ENCODE measurements around the gene TRIM67. TPM values are rescaled to one million over a fixed set of nuclear protein-coding genes. Genes with fewer than 3 reads are reported as not detected.

TRIM67 gene
- total and polyA plus RNA-seq, 2 of the 4 experiments (the other 2 are of a cell fraction): not detected

DNA sequence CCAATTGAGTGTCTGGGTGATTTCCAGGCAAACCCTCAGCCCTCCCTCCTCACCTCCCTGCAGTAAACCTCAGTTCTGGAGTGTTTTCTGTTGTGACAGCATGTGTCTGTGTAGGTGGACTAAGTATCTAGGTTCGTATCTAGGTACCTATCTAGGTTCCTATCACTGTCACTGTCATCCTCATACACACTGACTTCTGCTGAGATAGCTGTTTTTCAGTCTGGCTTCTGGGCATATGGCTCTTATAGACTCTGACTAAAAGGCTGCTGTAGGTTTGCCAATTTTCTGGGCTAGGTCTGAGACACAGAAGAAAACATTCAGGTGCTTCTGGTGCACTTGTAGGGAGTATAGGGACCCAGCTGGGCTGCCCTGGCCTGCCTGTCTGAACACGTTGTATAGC lies 8.1 kb upstream of the TRIM67 start:
- Histone ChIP-seq H3K4ac (ENCODE audit: low read depth, low read length) (no peak overlapping the region), H3K56ac (ENCODE audit: extremely low read depth, insufficient read depth, low read length) (no peak overlapping the region), H3K4me2 (ENCODE audit: low read depth, low read length) (no peak overlapping the region), H3K27me3 (ENCODE audit: control insufficient read depth, insufficient read depth, low read length) (peaks cover 2% of the 10 kb centered on the region), H2AFZ (replicated peaks; ENCODE audit: low read length, poor library complexity) (no peak overlapping the region), H3K79me1 (ENCODE audit: low read depth in 1 of 2, low read length in 2 of 2) (no peaks in the 10 kb centered on the region), H3K36me3 (ENCODE audit: control insufficient read depth, insufficient read depth, low read length) (no peaks in the 10 kb centered on the region), H4K91ac (ENCODE audit: insufficient read depth, low read depth, low read length) (no peak overlapping the region), H3K9me3 (ENCODE audit: control insufficient read depth, insufficient read depth, low read length) (0 out of 2 replicates have a peak, but pooled peaks cover 3% of the 10 kb centered on the region), H3K9me1 (ENCODE audit: insufficient read depth, low read length) (no peaks in the 10 kb centered on the region), H4K8ac (ENCODE audit: low read depth in 2 of 2, low read length in 2 of 2) (no peak overlapping the region), H4K5ac (ENCODE audit: low read depth, low read length) (no peak overlapping the region), H2BK20ac (ENCODE audit: low read depth, low read length) (no peak overlapping the region), H2AK9ac (replicated peaks; ENCODE audit: low read depth, low read length, poor library complexity) (no peak overlapping the region), H2BK15ac (ENCODE audit: low read depth, low read length) (no peak overlapping the region), H3K14ac (replicated peaks; ENCODE audit: low read depth, low read length) (no peak overlapping the region), H4K20me1 (ENCODE audit: insufficient read depth, low read length) (no peaks in the 10 kb centered on the region), H3K4me1 (ENCODE audit: control insufficient read depth, insufficient read depth, low read length) (no peaks in the 10 kb centered on the region), H3K9ac (ENCODE audit: low read depth, low read length) (no peak overlapping the region), H2BK120ac (ENCODE audit: low read depth, low read length) (no peak overlapping the region), H2AK5ac (ENCODE audit: low read depth, low read length) (no peak overlapping the region), H3K18ac (ENCODE audit: low read depth, low read length) (no peak overlapping the region), H3K23ac (ENCODE audit: low read depth, low read length) (no peak overlapping the region), H3K4me3 (ENCODE audit: insufficient read depth, low read depth, low read length) (no peak overlapping the region), H2BK5ac (ENCODE audit: low read depth, low read length, poor library complexity, severe bottlenecking) (no peak overlapping the region), H3K27ac (ENCODE audit: insufficient read depth, low read length) (no peak overlapping the region)
- intact Hi-C loops (cut with micrococcal nuclease): no loop called here
- TF ChIP-seq MAZ (IDR thresholded peaks at IDR 0.05; ENCODE audit: borderline replicate concordance, low read depth, low read length): no peak
- TF ChIP-seq, protein P1, sequence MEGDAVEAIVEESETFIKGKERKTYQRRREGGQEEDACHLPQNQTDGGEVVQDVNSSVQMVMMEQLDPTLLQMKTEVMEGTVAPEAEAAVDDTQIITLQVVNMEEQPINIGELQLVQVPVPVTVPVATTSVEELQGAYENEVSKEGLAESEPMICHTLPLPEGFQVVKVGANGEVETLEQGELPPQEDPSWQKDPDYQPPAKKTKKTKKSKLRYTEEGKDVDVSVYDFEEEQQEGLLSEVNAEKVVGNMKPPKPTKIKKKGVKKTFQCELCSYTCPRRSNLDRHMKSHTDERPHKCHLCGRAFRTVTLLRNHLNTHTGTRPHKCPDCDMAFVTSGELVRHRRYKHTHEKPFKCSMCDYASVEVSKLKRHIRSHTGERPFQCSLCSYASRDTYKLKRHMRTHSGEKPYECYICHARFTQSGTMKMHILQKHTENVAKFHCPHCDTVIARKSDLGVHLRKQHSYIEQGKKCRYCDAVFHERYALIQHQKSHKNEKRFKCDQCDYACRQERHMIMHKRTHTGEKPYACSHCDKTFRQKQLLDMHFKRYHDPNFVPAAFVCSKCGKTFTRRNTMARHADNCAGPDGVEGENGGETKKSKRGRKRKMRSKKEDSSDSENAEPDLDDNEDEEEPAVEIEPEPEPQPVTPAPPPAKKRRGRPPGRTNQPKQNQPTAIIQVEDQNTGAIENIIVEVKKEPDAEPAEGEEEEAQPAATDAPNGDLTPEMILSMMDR (conservative IDR thresholded peaks at IDR 0.05; ENCODE audit: low read depth, low read length): no peak
- no peak for TF ChIP-seq RCOR1 (IDR thresholded peaks at IDR 0.05; ENCODE audit: insufficient replicate concordance, low read length)
- TF ChIP-seq BHLHE40 (IDR thresholded peaks at IDR 0.05; ENCODE audit: low read depth, low read length): no peak
- TF ChIP-seq CEBPB (IDR thresholded peaks at IDR 0.05; ENCODE audit: low read depth, low read length): no peak
- TF ChIP-seq RFX5 (IDR thresholded peaks at IDR 0.05; ENCODE audit: low read depth, low read length): no peak
- TF ChIP-seq NFE2L2 (IDR thresholded peaks at IDR 0.05; ENCODE audit: low read depth, low read length): no peak
- TF ChIP-seq FOS (IDR thresholded peaks at IDR 0.05; ENCODE audit: low read depth, low read length): no peak
- TF ChIP-seq ELK1 (IDR thresholded peaks at IDR 0.05; ENCODE audit: borderline replicate concordance, low read depth, low read length): no peak
- TF ChIP-seq RAD21 (IDR thresholded peaks at IDR 0.05; ENCODE audit: low read length): no peak
- TF ChIP-seq, protein P2, sequence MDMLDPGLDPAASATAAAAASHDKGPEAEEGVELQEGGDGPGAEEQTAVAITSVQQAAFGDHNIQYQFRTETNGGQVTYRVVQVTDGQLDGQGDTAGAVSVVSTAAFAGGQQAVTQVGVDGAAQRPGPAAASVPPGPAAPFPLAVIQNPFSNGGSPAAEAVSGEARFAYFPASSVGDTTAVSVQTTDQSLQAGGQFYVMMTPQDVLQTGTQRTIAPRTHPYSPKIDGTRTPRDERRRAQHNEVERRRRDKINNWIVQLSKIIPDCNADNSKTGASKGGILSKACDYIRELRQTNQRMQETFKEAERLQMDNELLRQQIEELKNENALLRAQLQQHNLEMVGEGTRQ (IDR thresholded peaks at IDR 0.05; ENCODE audit: low read depth, low read length): no peak
- no peak for TF ChIP-seq MXI1 (IDR thresholded peaks at IDR 0.05; ENCODE audit: borderline replicate concordance, low read depth, low read length)
- no peak for TF ChIP-seq CHD1 (IDR thresholded peaks at IDR 0.05; ENCODE audit: low read depth, low read length)
- TF ChIP-seq SMC3 (IDR thresholded peaks at IDR 0.05; ENCODE audit: low read depth, low read length): no peak
- in situ Hi-C loops (cut with MboI; ENCODE audit: low sequenced_read_pairs): no loop called here
- ChIA-PET POLR2A (ENCODE audit: unreplicated experiment) (no interaction called here), CTCF (no interaction called here)
- DNase-seq (no peak), ATAC-seq (ENCODE audit: low read depth) (no peak)
- no CpG with 5 or more reads among the region's 2 CpGs for WGBS, 2 experiments (ENCODE audit: extremely low coverage in 2 of 2, insufficient read length in 1 of 2)
- dilution Hi-C loops (cut with HindIII; ENCODE audit: low sequenced_read_pairs, unreplicated experiment): no loop called here
- BruUV-seq (replicated peaks): no TSS peak

Measured in IMR-90 (cell line).